KG1 (cell line): Measurements from ENCODE around the gene SERTAD1.
"Not testable (repeated sequence)": the region's sequence is repeated elsewhere in the genome, so short reads cannot be mapped to it uniquely, and the experiment has no call there.

Experiments used
- DNase-seq: peaks from one replicate; lab custom pipeline; 2025; lab: John Stamatoyannopoulos, UW

The SERTAD1 gene, protein sequence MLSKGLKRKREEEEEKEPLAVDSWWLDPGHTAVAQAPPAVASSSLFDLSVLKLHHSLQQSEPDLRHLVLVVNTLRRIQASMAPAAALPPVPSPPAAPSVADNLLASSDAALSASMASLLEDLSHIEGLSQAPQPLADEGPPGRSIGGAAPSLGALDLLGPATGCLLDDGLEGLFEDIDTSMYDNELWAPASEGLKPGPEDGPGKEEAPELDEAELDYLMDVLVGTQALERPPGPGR

GRCh38 chr19:40425450-40426287, at the start of gene SERTAD1:
Gene SERTAD1, minus strand, starts transcription at chr19:40425992. Its CDS starts 2,446 bp downstream, at chr19:40423546.
- peak; percentile 97 for DNase-seq

- DNase-seq = no peak
Observed at GRCh38 chr19:40474737-40475136, 48.9 kb upstream of the SERTAD1 start.

DNA sequence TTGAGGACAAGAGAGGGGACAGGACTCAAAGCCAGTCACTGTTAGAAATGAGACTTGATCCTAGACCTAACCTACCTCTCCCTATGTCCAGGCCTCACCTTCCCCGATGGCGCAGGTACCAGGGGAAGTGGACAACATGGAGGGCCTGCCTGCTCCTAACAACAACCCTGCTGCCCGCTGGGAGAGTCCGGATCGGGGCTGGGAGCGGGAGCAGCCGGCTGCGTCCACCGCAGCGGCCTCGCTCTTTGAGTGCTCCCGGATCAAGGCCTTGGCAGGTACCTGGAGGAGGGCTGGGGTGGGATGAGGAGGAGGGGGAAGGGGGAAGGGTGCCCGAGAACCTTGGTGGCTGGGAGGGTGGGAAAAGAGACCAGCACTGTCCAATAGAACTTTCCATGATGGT, 46.7 kb upstream of the SERTAD1 start:
- no peak for DNase-seq

DNA sequence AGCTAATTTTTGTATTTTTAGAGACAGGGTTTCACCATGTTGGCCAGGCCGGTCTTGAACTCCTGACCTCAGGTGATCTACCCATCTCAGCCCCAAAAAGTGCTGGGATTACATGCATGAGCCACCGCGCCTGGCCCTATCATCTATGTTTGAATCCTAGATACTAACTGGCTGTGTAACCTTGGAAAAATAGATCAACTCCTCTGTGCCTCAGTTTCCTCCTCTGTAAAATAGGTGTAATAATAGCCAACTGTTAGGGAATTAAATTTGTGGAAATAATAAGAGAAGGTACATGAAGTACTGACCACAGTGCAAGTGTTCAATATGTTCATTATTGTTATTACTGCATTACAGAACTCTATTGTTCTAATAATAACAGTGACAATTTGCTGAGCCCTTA, 45.3 kb upstream of the SERTAD1 start:
- DNase-seq = no peak

DNA sequence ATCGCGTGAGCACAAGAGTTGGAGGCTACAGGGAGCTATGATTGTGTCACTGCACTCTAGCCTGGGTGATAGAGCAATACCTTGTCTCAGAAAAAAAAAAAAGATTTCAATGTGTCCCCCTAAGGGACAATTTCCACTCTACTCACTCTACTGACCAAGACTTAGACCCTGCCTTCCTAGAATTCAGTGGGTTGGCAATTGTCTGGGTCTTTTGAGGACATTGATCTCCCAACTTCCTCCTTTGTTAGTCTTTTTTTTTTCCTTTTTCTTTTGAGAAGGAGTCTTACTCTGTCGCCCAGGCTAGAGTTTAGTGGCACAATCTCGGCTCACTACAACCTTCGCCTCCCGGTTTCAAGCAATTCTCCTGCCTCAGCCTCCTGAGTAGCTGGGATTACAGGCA, 43.2 kb upstream of the SERTAD1 start:
- no peak for DNase-seq

- DNase-seq = no peak
Observed at GRCh38 chr19:40466985-40467734, 41.4 kb upstream of the SERTAD1 start, which contains the start of gene SPTBN4. Gene SPTBN4, plus strand, starts transcription at chr19:40467001. Its CDS starts 5,621 bp downstream, at chr19:40472622.

- DNase-seq = no peak
Observed at GRCh38 chr19:40466219-40466984, 40.6 kb upstream of the SERTAD1 start.

DNA sequence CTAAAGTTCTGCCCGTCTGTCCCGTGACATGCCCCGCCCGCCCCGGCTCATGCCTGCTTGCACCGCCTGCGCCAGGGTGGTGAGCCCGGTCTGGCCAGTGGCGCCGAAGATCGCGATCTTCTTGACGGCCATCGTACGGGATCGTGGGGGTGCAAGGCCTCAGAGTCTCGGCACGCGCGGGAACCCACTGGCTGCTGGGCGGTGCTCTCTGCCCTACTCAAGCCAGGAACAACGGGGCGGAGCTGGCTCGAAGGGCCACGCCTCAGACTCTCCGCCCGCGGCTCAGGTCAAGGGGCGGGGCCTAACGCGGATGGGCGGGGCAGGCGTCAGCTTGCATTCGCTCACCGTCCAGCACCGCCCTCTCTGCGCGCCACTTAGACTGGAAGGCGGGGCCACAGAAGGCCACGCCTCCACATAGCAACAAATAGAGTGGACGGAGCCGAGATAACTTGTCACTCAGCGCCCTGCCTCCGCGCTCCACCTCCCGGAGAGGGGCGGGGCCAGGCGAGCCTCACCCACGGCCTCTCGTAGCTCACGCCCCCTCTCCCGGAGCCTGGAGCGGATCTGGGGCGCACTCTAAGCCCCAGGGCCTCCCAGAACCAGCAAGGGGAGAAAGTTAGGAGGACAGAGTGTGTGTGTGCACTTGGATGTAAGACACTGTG, 39.9 kb upstream of the SERTAD1 start, which contains the start of gene BLVRB:
BLVRB (minus strand) TSS at position 189 of the 662 bp plus-strand sequence; CDS start at position 132, 57 bp downstream.
- DNase-seq = peak; percentile 94

DNA sequence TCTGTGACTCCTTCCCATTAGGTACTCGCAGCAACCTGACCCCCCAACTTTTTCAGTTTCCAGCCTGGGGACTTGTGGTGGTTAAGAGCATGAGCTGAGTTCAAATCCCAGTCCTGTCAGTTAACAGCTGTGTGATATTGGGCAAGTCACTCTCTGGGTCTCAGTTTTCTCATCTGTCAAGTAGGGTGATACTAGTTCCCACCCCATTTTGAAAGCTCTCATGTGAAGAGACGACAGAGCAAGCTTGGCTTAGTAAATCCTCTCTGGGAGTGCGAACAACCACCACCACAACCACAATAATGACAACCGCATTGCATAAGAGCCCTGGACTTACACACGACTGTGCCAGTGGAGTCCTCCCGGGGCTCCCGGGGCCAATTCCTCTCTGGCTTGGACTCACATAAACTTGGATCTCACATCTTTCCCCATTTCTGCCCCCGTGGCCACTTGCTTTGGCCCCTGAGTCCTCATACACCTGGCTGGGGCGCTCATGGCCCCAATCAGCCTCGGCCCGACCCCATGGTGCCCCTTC, 39.3 kb upstream of the SERTAD1 start:
- DNase-seq = peak; percentile 53

GRCh38 chr19:40464059-40465024, 38.5 kb upstream of the SERTAD1 start:
- peak; percentile 24 for DNase-seq

- DNase-seq = not testable (repeated sequence)
Observed at GRCh38 chr19:40463587-40464037, 37.8 kb upstream of the SERTAD1 start.

DNA sequence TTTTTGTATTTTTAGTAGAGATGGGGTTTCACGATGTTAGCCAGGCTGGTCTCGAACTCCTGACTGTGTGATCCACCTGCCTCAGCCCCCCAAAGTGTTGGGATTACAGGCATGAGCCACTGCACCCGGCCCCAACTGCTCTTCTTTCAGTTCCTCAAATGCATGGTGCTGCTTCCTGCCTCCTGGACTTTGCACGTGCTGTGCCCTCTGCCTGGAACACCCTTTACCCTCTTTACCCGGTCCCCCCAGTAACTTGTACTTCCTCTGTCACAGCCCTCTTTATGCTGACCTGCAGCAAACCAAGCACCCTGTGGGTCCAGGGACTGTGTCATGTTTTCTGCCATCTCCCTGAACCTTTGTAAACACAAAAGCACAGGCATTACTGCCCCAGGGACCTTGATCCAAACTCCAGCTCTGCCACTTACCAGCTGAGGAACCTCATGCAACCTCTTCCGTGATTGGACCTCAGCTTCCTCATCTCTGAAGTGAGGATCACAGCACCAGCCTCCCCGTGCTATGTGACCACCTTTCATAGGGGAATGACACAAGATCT, 36.0 kb upstream of the SERTAD1 start:
- DNase-seq = no peak

DNA sequence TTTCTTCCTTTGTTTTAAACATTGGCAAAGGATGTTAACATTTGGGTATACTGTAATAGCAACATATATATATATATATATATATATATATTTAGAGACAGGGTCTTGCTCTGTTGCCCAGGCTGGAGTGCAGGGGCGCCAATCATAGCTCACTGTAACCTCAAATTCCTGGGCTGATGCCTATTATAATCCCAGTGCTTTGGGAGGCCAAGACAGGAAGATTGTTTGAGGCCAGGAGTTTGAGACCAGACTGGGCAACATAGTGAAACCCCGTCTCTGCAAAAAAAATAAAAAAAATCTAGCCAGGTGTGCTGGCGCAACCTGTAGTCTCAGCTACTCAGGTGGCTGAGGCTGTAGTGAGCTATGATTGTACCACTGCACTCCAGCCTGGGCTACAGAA, 34.4 kb upstream of the SERTAD1 start:
- no peak for DNase-seq

DNA sequence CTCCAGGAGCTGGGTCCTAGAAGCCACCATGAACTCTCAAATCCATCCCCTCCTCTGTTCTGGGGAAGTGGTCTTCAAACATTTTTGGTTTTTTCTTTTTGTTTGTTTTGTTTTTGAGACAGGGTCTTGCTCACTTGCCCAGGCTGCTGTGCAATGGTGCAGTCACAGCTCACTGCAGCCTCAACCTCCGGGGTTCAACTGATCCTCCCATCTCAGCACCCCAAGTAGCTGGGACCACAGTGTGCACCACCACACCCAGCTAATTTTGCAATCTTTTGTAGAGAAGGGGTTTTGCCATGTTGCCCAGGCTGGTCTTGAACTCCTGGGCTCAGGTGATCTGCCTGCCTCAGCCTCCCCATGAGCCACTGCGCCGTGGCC, 32.8 kb upstream of the SERTAD1 start:
- DNase-seq = no peak

DNA sequence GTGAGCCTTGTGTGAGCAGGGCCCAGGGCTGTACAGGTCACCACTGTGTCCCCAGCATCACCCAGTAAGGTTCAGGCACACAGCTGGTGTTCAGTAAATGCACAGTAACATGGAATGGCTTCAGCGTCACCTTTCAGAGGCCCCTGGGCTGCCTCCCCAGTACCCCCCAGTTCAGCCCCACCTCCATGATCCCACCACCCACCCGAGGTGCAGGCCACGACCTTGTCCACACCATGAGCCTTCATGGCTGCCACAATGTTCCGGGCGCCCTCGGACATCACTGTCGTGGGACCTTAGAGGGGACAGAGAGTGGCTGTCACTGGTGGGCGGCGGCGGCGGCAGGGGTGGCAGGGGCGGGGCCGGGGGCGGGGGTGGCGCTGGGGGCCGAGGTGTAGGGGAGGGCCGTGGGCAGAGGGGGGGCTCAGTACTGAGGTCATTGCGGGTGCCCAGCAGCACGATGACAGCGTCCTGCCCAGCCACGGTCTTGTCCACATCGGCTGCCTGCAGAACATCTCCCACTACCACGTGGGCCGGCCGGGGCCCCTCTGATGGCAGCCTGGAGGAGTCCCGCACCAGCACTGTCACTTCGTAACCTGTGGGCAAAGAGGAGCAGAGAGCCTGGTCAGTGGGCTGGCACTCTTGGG, 32.3 kb upstream of the SERTAD1 start:
- no peak for DNase-seq

GRCh38 chr19:40457048-40457447, 31.3 kb upstream of the SERTAD1 start:
- no peak for DNase-seq

DNA sequence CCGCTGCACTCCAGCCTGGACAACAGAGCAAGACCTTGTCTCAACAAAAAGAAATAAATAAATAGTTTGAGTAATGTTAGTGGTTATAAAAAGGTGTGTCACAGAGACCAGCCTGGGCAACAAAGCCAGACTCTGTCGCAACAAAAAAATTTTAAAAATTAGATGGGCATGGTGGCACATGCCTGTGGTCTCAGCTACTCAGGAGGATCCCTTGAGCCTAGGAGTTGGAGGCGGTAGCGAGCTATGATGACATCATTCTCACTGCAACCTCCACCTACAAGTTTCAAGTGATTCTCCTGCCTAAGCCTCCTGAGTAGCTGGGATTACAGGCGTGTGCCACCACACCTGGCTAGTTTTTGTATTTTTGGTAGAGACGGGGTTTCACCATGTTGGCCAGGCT, 28.2 kb upstream of the SERTAD1 start:
- not testable (repeated sequence) for DNase-seq

DNA sequence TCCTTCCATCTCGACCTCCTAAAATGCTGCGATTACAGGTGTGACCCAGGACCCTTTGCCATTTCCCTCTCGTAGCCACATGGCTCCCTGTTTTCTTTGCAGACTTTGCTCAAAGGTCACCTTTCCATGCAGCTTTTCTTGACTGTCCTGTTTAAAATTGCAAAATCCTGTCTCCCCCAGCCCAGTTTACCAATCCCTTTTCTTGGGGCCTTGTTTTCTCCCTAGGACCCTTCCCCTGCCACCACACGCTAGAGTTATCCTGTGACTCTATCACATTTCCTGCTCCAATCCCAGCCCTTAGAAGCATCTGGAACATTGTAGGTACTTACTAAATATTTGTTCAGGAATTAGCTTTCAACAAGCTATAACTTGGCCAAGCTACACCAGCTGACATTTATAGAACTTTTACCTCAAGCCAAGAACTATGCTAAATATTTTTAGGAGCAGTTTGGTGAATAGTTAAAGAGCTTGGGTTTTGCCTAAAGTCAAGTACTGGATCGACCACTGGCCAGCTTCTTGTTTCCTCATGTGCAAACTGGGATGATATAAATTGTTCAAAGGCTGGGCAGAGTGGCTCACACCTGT, 27.5 kb upstream of the SERTAD1 start:
- no peak for DNase-seq
